ENCODE data around the gene P3H3. TPM values are rescaled to one million over a fixed set of nuclear protein-coding genes. Genes with fewer than 3 reads are reported as not detected.

P3H3 gene
- polyA plus RNA-seq, 2 of the 4 experiments (the other 2 are of a cell fraction): 8.6 to 21.9 TPM

DNA sequence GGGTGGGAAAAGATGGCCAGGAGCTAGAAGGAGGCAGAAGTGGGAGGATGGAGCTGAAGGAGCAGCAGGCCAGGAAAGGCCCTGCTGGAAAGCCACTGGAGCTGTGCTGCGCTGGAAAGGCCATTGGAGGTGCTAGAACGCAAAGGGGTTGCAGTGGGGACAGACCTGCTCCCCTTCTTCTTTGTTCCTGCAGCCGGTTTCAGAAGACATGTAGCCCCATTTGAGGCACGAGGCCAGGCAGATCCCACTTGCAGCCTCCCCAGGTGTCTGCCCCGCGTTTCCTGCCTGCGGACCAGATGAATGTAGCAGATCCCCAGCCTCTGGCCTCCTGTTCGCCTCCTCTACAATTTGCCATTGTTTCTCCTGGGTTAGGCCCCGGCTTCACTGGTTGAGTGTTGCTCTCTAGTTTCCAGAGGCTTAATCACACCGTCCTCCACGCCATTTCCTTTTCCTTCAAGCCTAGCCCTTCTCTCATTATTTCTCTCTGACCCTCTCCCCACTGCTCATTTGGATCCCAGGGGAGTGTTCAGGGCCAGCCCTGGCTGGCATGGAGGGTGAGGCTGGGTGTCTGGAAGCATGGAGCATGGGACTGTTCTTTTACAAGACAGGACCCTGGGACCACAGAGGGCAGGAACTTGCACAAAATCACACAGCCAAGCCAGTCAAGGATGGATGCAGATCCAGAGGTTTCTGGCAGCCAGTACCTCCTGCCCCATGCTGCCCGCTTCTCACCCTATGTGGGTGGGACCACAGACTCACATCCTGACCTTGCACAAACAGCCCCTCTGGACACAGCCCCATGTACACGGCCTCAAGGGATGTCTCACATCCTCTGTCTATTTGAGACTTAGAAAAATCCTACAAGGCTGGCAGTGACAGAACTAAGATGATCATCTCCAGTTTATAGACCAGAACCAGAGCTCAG lies 8.8 kb upstream of the P3H3 start:
- H3K4me2 ChIP-seq: no peak overlapping the region
- 89% methylated on average over 13 of the region's 13 CpGs for WGBS (ENCODE audit: missing lambda C conversion rate)
- no peak for FAIRE-seq
- H3K4me3 ChIP-seq: no peak overlapping the region
- no peak for ATAC-seq
- H3K4me1 ChIP-seq: peaks cover 12% of the 10 kb centered on the region
- ChIA-PET POLR2A (interaction anchor here (1.4 kb wide), 1 partner anchor 66 kb away, joined by 5 read pairs; the partner anchor contains the start of gene MLF2), CTCF (interaction anchor here (0.8 to 29.8 kb wide), 8 partner anchors 9 to 84 kb away, joined by 3 to 306 read pairs (median 6); partner anchors contain the start of genes MLF2 and PTMS)
- no peak for DNase-seq (ENCODE audit: low read depth in 1 of 2, low spot score in 1 of 2)
- no peak overlapping the region for H3K27ac ChIP-seq
- no peak for TF ChIP-seq FOSB (CRISPR knock-in tag; IDR thresholded peaks at IDR 0.05)
- TF ChIP-seq, protein P1, sequence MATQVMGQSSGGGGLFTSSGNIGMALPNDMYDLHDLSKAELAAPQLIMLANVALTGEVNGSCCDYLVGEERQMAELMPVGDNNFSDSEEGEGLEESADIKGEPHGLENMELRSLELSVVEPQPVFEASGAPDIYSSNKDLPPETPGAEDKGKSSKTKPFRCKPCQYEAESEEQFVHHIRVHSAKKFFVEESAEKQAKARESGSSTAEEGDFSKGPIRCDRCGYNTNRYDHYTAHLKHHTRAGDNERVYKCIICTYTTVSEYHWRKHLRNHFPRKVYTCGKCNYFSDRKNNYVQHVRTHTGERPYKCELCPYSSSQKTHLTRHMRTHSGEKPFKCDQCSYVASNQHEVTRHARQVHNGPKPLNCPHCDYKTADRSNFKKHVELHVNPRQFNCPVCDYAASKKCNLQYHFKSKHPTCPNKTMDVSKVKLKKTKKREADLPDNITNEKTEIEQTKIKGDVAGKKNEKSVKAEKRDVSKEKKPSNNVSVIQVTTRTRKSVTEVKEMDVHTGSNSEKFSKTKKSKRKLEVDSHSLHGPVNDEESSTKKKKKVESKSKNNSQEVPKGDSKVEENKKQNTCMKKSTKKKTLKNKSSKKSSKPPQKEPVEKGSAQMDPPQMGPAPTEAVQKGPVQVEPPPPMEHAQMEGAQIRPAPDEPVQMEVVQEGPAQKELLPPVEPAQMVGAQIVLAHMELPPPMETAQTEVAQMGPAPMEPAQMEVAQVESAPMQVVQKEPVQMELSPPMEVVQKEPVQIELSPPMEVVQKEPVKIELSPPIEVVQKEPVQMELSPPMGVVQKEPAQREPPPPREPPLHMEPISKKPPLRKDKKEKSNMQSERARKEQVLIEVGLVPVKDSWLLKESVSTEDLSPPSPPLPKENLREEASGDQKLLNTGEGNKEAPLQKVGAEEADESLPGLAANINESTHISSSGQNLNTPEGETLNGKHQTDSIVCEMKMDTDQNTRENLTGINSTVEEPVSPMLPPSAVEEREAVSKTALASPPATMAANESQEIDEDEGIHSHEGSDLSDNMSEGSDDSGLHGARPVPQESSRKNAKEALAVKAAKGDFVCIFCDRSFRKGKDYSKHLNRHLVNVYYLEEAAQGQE (IDR thresholded peaks at IDR 0.05): no peak
- no peak for TF ChIP-seq PHF8 (IDR thresholded peaks at IDR 0.05; ENCODE audit: borderline replicate concordance, low read depth)
- TF ChIP-seq RNF2 (IDR thresholded peaks at IDR 0.05; ENCODE audit: borderline replicate concordance, low read depth): no peak
- TF ChIP-seq SMC3 (IDR thresholded peaks at IDR 0.05): no peak
- no peak for TF ChIP-seq POLR2A (IDR thresholded peaks at IDR 0.05; ENCODE audit: low read length)
- TF ChIP-seq FOXS1 (CRISPR knock-in tag; IDR thresholded peaks at IDR 0.05): no peak
- no peaks in the 10 kb centered on the region for H3K9me3 ChIP-seq

DNA sequence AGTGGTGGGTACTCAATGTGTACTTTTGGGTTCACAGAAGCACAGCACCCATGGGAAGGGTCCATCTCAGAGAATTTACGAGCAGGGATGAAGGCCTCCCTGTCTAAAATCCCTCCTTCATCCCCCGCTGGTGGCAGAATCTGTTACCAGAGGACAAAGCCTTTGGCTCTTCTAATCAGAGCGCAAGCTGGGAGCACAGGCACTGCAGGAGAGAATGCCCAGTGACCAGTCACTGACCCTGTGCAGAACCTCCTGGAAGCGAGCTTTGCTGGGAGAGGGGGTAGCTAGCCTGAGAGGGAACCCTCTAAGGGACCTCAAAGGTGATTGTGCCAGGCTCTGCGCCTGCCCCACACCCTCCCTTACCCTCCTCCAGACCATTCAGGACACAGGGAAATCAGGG lies 8.0 kb upstream of the P3H3 start:
- TF ChIP-seq KDM1A (IDR thresholded peaks at IDR 0.05; ENCODE audit: low read depth) (no peak), ESRRA (IDR thresholded peaks at IDR 0.05; ENCODE audit: borderline replicate concordance, low read length) (no peak), ZFP36 (IDR thresholded peaks at IDR 0.05; ENCODE audit: borderline replicate concordance, partially characterized antibody) (no peak), RNF2 (IDR thresholded peaks at IDR 0.05; ENCODE audit: borderline replicate concordance, low read depth) (no peak), MYC (IDR thresholded peaks at IDR 0.05; ENCODE audit: borderline replicate concordance, low read length) (no peak), HOXA7 (CRISPR knock-in tag; IDR thresholded peaks at IDR 0.05) (no peak), BHLHE40 (IDR thresholded peaks at IDR 0.05; ENCODE audit: low read depth, low read length) (no peak), RCOR1 (IDR thresholded peaks at IDR 0.05; ENCODE audit: low read depth, low read length) (no peak), MAFK (IDR thresholded peaks at IDR 0.05; ENCODE audit: partially characterized antibody) (no peak)
- TF ChIP-seq, protein P2, sequence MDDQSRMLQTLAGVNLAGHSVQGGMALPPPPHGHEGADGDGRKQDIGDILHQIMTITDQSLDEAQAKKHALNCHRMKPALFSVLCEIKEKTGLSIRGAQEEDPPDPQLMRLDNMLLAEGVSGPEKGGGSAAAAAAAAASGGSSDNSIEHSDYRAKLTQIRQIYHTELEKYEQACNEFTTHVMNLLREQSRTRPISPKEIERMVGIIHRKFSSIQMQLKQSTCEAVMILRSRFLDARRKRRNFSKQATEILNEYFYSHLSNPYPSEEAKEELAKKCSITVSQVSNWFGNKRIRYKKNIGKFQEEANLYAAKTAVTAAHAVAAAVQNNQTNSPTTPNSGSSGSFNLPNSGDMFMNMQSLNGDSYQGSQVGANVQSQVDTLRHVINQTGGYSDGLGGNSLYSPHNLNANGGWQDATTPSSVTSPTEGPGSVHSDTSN (IDR thresholded peaks at IDR 0.05): no peak
- TF ChIP-seq, protein P3, sequence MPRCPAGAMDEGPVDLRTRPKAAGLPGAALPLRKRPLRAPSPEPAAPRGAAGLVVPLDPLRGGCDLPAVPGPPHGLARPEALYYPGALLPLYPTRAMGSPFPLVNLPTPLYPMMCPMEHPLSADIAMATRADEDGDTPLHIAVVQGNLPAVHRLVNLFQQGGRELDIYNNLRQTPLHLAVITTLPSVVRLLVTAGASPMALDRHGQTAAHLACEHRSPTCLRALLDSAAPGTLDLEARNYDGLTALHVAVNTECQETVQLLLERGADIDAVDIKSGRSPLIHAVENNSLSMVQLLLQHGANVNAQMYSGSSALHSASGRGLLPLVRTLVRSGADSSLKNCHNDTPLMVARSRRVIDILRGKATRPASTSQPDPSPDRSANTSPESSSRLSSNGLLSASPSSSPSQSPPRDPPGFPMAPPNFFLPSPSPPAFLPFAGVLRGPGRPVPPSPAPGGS (IDR thresholded peaks at IDR 0.05): no peak
- WGBS (ENCODE audit: missing lambda C conversion rate): 57% methylated on average over 5 of the region's 5 CpGs
- Histone ChIP-seq H3K9me3 (no peaks in the 10 kb centered on the region), H3K4me2 (no peak overlapping the region), H3K4me3 (no peak overlapping the region), H3K27ac (no peak overlapping the region), H3K4me1 (peaks cover 12% of the 10 kb centered on the region)
- ChIA-PET CTCF (interaction anchor here (0.8 to 29.8 kb wide), 8 partner anchors 8 to 84 kb away, joined by 3 to 306 read pairs (median 9); partner anchors contain the start of genes MLF2 and PTMS), POLR2A (interaction anchor here (0.6 kb wide), 1 partner anchor 31 kb away, joined by 3 read pairs; no protein-coding TSS in a partner anchor)
- no peak; a peak in 1 of 6 replicates for ATAC-seq
- no peak for FAIRE-seq
- no peak for DNase-seq (ENCODE audit: low read depth in 1 of 2, low spot score in 1 of 2)

All from A549 (cell line).